A673 (cell line): ENCODE results near the gene CBLN3. TPM values are rescaled to one million over a fixed set of nuclear protein-coding genes. Genes with fewer than 3 reads are reported as not detected.

Source experiments
- BruUV-seq: library from RNA; stranded (reverse); fragments of 400-500 nt; replicated peaks from 2 replicates; lab custom pipeline; 2021; lab: Mats Ljungman, UMichigan
- CTCF ChIA-PET: fragments of 300-600 bp; sonication (Branson Sonifier 250); formaldehyde crosslinking; loops from one replicate; lab custom pipeline; 2022; ENCODE audit warnings: antibody characterized with exemption; lab: Charles Lee
- POLR2A ChIA-PET: fragments of 300-600 bp; sonication (Branson Sonifier 250); formaldehyde crosslinking; loops from one replicate; lab custom pipeline; 2022; ENCODE audit warnings: antibody characterized with exemption; ENCODE audit not compliant: low non-redundant PET; lab: Charles Lee
- DNase-seq: peaks from one replicate; pipeline ENCODE4 v3.0.0-alpha.2; 2015; ENCODE audit warnings: low spot score
- H3K27ac ChIP-seq: fragments of 200-600 bp; sonication (generic); 2 replicates; pipeline ENCODE4 v1.5.1; 2016; ENCODE audit warnings: mixed run types, low read depth, mild to moderate bottlenecking, mixed read lengths, antibody characterized with exemption, low read length; ENCODE audit not compliant: poor library complexity, severe bottlenecking
- H3K27me3 ChIP-seq: fragments of 200-600 bp; sonication (generic); replicated peaks from 2 replicates; pipeline ENCODE4 v1.6.1; 2017; ENCODE audit warnings: mixed run types, low read depth, mild to moderate bottlenecking, mixed read lengths, antibody characterized with exemption, low read length; ENCODE audit not compliant: insufficient read depth, poor library complexity
- H3K36me3 ChIP-seq: fragments of 200-600 bp; sonication (generic); 2 replicates; pipeline ENCODE4 v1.6.1; 2016; ENCODE audit warnings: mixed run types, mild to moderate bottlenecking, mixed read lengths, antibody characterized with exemption, low read length; ENCODE audit not compliant: insufficient read depth, poor library complexity, severe bottlenecking
- H3K4me1 ChIP-seq: fragments of 200-600 bp; sonication (generic); 2 replicates; pipeline ENCODE4 v1.6.1; 2017; ENCODE audit warnings: mixed run types, mild to moderate bottlenecking, mixed read lengths, antibody characterized with exemption, low read length; ENCODE audit not compliant: insufficient read depth, poor library complexity, severe bottlenecking
- H3K4me3 ChIP-seq: fragments of 200-600 bp; sonication (generic); 2 replicates; pipeline ENCODE4 v1.5.1; 2016; ENCODE audit warnings: low read depth, mixed run types, mild to moderate bottlenecking, mixed read lengths, low read length; ENCODE audit not compliant: poor library complexity, severe bottlenecking
- H3K9me3 ChIP-seq: fragments of 200-600 bp; sonication (generic); 2 replicates; pipeline ENCODE4 v1.6.1; 2016; ENCODE audit warnings: mixed run types, low read depth, mild to moderate bottlenecking, mixed read lengths, antibody characterized with exemption, low read length; ENCODE audit not compliant: poor library complexity, severe bottlenecking
- EZH2 ChIP-seq: fragments of 200-600 bp; sonication (generic); IDR thresholded peaks from 2 replicates; pipeline ENCODE4 v1.6.1; 2017; ENCODE audit warnings: borderline replicate concordance, low read depth, mild to moderate bottlenecking, mixed read lengths, antibody characterized with exemption, low read length; ENCODE audit not compliant: poor library complexity, severe bottlenecking
- intact Hi-C: fragments of 100-400 bp; cut with micrococcal nuclease; formaldehyde crosslinking; loops from one replicate; pipeline ENCODE4 v1.10.0; 2022; ENCODE audit not compliant: unreplicated experiment
- total RNA-seq: library from RNA; stranded (reverse); gene quantifications from 2 replicates; pipeline ENCODE4 v1.2.3, GENCODE V29; 2021
- TF ChIP-seq, protein P1 (sequence below): fragments of 300-800, 200-600 bp; sonication (generic); conservative IDR thresholded peaks from 2 replicates; pipeline ENCODE4 v1.5.1; 2017; ENCODE audit warnings: low read depth, mild to moderate bottlenecking, antibody characterized with exemption, low read length, moderate library complexity, mixed read lengths

CBLN3 gene
- total RNA-seq, 1 experiment from 2014 or later, result 0.80 TPM

DNA sequence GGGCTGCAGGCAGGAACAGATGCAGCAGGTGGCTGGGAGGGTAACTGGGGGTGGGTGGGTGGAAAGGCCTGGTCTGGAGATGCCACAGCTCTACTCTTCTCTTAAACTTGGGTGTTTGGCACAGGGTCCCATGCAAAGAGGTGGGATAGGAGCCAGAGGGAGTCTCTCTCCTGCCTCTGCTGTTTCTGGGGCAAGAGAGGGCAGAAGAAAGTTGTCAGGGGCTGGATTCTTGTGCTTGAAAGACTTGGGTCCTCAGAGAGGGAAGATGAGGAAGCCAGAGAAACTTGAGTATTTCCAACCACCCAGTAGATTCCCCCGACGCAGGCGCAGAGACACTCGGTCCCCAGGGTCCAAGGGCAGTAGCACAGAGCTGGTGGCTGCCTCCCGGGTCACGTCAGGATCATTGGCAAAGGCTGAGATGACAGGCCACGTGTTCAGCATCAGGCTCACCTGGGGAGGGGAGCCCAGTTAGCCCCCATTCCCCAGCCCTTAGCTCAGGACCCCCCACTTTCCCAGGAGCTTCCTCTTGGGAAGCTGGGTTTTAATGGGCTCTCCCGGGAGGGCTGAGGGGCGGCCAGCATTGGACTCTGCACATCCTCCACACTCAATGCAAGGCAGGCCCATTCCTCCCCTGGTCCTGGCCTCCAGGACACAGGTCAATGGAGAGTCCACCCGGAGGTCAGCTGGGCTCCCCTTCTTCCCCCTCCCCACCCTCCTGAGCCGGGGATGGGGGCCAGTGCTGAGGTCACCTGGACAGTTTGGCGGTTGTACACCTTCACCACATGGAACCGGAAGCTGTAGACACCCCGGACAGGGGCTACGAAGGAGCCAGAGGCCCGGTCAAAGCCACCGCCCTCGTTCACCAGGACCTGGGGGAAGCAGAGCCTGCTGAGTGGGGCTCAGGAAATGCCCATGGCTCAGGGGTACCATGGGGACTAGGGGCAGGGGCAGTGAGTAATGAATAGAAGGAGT is 1.6 kb downstream of the CBLN3 start:
- POLR2A ChIA-PET, result no interaction called here
- TF ChIP-seq EZH2, result no peak
- TF ChIP-seq, protein P1, sequence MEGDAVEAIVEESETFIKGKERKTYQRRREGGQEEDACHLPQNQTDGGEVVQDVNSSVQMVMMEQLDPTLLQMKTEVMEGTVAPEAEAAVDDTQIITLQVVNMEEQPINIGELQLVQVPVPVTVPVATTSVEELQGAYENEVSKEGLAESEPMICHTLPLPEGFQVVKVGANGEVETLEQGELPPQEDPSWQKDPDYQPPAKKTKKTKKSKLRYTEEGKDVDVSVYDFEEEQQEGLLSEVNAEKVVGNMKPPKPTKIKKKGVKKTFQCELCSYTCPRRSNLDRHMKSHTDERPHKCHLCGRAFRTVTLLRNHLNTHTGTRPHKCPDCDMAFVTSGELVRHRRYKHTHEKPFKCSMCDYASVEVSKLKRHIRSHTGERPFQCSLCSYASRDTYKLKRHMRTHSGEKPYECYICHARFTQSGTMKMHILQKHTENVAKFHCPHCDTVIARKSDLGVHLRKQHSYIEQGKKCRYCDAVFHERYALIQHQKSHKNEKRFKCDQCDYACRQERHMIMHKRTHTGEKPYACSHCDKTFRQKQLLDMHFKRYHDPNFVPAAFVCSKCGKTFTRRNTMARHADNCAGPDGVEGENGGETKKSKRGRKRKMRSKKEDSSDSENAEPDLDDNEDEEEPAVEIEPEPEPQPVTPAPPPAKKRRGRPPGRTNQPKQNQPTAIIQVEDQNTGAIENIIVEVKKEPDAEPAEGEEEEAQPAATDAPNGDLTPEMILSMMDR, result no peak

DNA sequence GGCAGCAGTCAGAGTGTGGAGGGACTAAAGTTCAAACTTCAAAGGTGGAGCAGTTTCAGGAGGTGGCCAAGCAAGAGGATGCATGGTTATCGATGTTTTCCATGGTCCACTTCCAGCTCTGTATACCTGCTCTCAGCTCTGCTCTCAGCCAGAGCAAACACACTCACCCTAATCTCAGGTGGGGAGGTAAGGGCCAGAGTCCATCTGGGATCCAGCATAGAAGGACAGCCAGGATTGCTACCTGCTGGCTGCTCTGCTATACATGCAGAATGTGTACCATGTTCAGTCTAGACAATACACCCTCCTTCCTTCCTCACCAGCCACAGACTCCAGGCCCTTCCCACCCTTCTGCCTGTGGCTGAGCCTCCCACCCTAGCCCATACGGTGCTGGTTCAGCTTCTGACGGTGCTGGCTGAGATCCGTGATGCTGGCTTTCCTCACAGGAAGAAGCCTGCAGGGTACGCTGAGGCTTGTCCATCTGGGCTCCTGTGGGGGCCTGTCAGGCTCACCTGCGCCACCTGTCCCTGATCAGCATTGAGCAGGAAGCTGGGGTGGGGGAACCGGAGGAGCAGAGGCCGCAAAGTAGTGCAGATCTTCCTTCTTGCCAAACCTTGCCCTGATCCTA is 2.4 kb downstream of the CBLN3 start:
- intact Hi-C loops, result no loop called here
- H3K4me1 ChIP-seq, result peaks cover 16% of the 10 kb centered on the region
- no peak overlapping the region for H3K27ac ChIP-seq
- H3K36me3 ChIP-seq, result peaks cover 2% of the 10 kb centered on the region
- H3K9me3 ChIP-seq, result no peaks in the 10 kb centered on the region
- TF ChIP-seq, protein P1, result no peak
- TF ChIP-seq EZH2, result no peak
- CTCF ChIA-PET, result no interaction called here
- DNase-seq, result no peak
- POLR2A ChIA-PET, result no interaction called here
- H3K27me3 ChIP-seq, result no peaks in the 10 kb centered on the region
- no peak overlapping the region for H3K4me3 ChIP-seq
- BruUV-seq, result no TSS peak

More for the DNA sequence above, 1.6 kb downstream of the CBLN3 start:
- peaks cover 10% of the 10 kb centered on the region for H3K36me3 ChIP-seq
- intact Hi-C loops, result no loop called here
- H3K27me3 ChIP-seq, result no peaks in the 10 kb centered on the region
- no TSS peak for BruUV-seq
- peaks cover 16% of the 10 kb centered on the region for H3K4me1 ChIP-seq
- no peak overlapping the region for H3K4me3 ChIP-seq
- H3K9me3 ChIP-seq, result no peaks in the 10 kb centered on the region
- no peak overlapping the region for H3K27ac ChIP-seq
- DNase-seq, result no peak
- CTCF ChIA-PET, result interaction anchor here (0.5 to 0.9 kb wide), 2 partner anchors 17 to 222 kb away, joined by 3 to 7 read pairs; partner anchors contain the start of gene TSSK4

DNA sequence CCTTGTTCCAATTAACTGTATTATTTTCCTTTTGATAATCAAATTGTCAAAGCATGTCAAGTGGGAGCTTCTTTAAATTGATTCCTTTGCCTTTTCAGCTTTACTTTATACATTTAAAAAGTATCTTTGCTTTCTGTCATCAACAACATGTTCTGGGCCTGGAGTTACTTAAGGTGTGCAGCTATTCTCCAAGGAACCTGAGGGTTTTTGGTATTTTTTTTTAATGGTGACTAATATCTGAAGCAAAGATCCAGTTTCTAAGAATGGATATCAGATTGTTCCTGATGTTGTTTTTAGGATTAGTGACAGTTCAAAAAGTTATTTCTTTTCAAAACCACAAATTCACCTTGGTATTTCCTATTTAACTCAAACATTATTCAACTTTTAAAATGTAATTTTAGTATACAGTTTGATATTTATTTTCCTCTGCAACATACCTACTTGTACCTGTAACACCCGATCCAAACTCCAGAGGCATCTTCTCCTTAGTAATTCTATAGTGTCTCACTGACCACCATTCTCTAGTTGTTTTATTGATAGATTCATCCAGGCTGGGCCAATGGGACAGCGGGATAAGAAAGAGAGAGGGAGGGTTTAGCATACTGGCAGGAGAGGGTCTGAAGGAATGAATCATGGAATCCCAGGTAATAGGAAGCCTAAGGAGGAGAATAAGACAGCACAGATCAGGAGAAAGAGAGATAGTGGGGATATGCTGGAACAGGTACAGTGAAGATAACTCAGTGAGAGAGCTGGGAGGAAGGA is 3.1 kb downstream of the CBLN3 start:
- BruUV-seq, result no TSS peak

More for the DNA sequence above, 3.1 kb downstream of the CBLN3 start:
- Histone ChIP-seq H3K4me1 (peaks cover 13% of the 10 kb centered on the region), H3K36me3 (no peaks in the 10 kb centered on the region), H3K4me3 (no peak overlapping the region), H3K27me3 (no peaks in the 10 kb centered on the region), H3K27ac (no peak overlapping the region), H3K9me3 (no peaks in the 10 kb centered on the region)
- intact Hi-C loops, result no loop called here
- TF ChIP-seq EZH2, result no peak
- TF ChIP-seq, protein P1, result no peak
- DNase-seq, result no peak
- ChIA-PET POLR2A (no interaction called here), CTCF (no interaction called here)
